DOHH2 (cell line): Measurements from ENCODE around the gene TTC3.
A peak's percentile ranks its signal among the peaks of the same experiment; 100 is the strongest.

ENCODE experiments used
- H3F3A ChIP-seq: fragments of 200-600 bp; sonication (generic), shearing (Covaris generic); 2 replicates; pipeline ENCODE4 v1.6.0; 2016; ENCODE audit warnings: antibody characterized with exemption, mild to moderate bottlenecking; ENCODE audit not compliant: control insufficient read depth, insufficient read depth
- H3K27ac ChIP-seq: fragments of 200-600 bp; sonication (generic); 2 replicates; pipeline ENCODE4 v1.5.1; 2014; ENCODE audit warnings: low read depth, mild to moderate bottlenecking, low read length, moderate library complexity
- H3K27me3 ChIP-seq: fragments of 200-600 bp; sonication (generic); 2 replicates; pipeline ENCODE4 v1.6.1; 2014; ENCODE audit warnings: mild to moderate bottlenecking, low read length, mixed read lengths; ENCODE audit not compliant: control insufficient read depth
- H3K36me3 ChIP-seq: fragments of 200-600 bp; sonication (generic); 2 replicates; pipeline ENCODE4 v1.6.1; 2014; ENCODE audit warnings: mild to moderate bottlenecking, low read length, moderate library complexity, mixed read lengths; ENCODE audit not compliant: control insufficient read depth
- H3K4me1 ChIP-seq: fragments of 200-600 bp; sonication (generic); 2 replicates; pipeline ENCODE4 v1.6.1; 2014; ENCODE audit warnings: mild to moderate bottlenecking, low read length, mixed read lengths; ENCODE audit not compliant: control insufficient read depth
- H3K4me2 ChIP-seq: fragments of 200-600 bp; sonication (generic); 2 replicates; pipeline ENCODE4 v1.6.0; 2014; ENCODE audit warnings: mild to moderate bottlenecking, low read length, moderate library complexity
- H3K4me3 ChIP-seq: fragments of 200-600 bp; sonication (generic); 2 replicates; pipeline ENCODE4 v1.5.1; 2014; ENCODE audit warnings: mild to moderate bottlenecking, low read length, mixed read lengths
- H3K79me2 ChIP-seq: fragments of 200-600 bp; sonication (generic); 2 replicates; pipeline ENCODE4 v1.6.1; 2014; ENCODE audit warnings: mild to moderate bottlenecking, low read length, mixed read lengths; ENCODE audit not compliant: control insufficient read depth
- H3K9me2 ChIP-seq: fragments of 200-600 bp; sonication (generic); replicated peaks from 2 replicates; pipeline ENCODE4 v1.6.1; 2014; ENCODE audit warnings: mild to moderate bottlenecking, low read length, mixed read lengths; ENCODE audit not compliant: control insufficient read depth
- H3K9me3 ChIP-seq: fragments of 200-600 bp; sonication (generic); 2 replicates; pipeline ENCODE4 v1.6.1; 2014; ENCODE audit warnings: antibody characterized with exemption, low read length, mixed read lengths; ENCODE audit not compliant: control insufficient read depth, insufficient read depth
- H4K20me1 ChIP-seq: fragments of 200-600 bp; sonication (generic); 2 replicates; pipeline ENCODE4 v1.6.0; 2014; ENCODE audit warnings: low read depth, mild to moderate bottlenecking, antibody characterized with exemption, low read length, moderate library complexity; ENCODE audit not compliant: control insufficient read depth, insufficient read depth
- CTCF ChIP-seq: fragments of 200-600 bp; sonication (generic); IDR thresholded peaks from one replicate; pipeline ENCODE4 v1.5.1; 2014; ENCODE audit warnings: antibody characterized with exemption, mild to moderate bottlenecking, low read depth, low read length; ENCODE audit not compliant: poor library complexity, severe bottlenecking
- EZH2phosphoT487 ChIP-seq: fragments of 200-600 bp; sonication (generic); IDR thresholded peaks from 2 replicates; pipeline ENCODE4 v1.6.1; 2017; ENCODE audit warnings: borderline replicate concordance, mild to moderate bottlenecking, antibody characterized with exemption, low read length, moderate library complexity, mixed read lengths

Gene TTC3

DNA sequence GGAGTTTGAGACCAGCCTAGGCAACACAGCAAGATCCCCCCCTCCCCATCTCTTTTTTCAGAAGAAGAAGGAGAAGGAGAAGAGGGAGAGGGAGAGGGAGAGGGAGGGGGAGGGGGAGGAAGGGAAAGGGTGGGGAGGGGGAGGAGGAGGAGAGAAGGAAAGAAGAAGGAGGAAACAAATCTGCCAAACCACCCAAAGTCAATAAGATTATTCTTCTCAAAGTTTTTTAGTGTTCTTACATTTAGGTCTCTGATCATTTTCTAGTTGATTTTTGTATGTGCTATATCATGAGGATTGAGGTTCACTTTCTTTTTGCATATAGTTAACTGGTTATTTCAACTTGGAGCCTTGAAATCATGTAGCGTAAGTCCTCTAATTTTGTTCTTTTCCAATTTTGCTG lies 137.7 kb downstream of the TTC3 start:
- Histone ChIP-seq H3K79me2 (no peaks in the 10 kb centered on the region), H3F3A (no peaks in the 10 kb centered on the region; the same call in 1 of the 2 replicates)
- TF ChIP-seq EZH2phosphoT487 (no peak), CTCF (no peak)

GRCh38 chr21:37214952-37215351 lies 141.9 kb downstream of the TTC3 start:
- no peak overlapping the region for H3K4me3 ChIP-seq
- no peaks in the 10 kb centered on the region for H3K36me3 ChIP-seq
- peaks cover 3% of the 10 kb centered on the region; the same call in 1 of the 2 replicates for H3K9me3 ChIP-seq
- no peak overlapping the region for H3K27ac ChIP-seq
- no peak for TF ChIP-seq CTCF
- TF ChIP-seq EZH2phosphoT487 = no peak
- no peaks in the 10 kb centered on the region; the same call in 1 of the 2 replicates for H3F3A ChIP-seq
- H3K4me2 ChIP-seq = no peak overlapping the region
- no peaks in the 10 kb centered on the region for H4K20me1 ChIP-seq
- peaks cover 8% of the 10 kb centered on the region for H3K4me1 ChIP-seq
- no peaks in the 10 kb centered on the region for H3K27me3 ChIP-seq
- H3K79me2 ChIP-seq = no peaks in the 10 kb centered on the region
- H3K9me2 ChIP-seq = no peaks in the 10 kb centered on the region

More for the DNA sequence above, 137.7 kb downstream of the TTC3 start:
- no peaks in the 10 kb centered on the region for H3K27me3 ChIP-seq
- no peaks in the 10 kb centered on the region for H4K20me1 ChIP-seq
- no peaks in the 10 kb centered on the region for H3K9me2 ChIP-seq
- no peak overlapping the region for H3K4me3 ChIP-seq
- no peaks in the 10 kb centered on the region for H3K36me3 ChIP-seq
- peaks cover 3% of the 10 kb centered on the region; the same call in 1 of the 2 replicates for H3K9me3 ChIP-seq
- H3K4me1 ChIP-seq = peaks cover 31% of the 10 kb centered on the region
- H3K27ac ChIP-seq = no peak overlapping the region
- no peak overlapping the region for H3K4me2 ChIP-seq

GRCh38 chr21:37219761-37220432 lies 146.8 kb downstream of the TTC3 start:
- Histone ChIP-seq H3K27me3 (no peaks in the 10 kb centered on the region), H3K36me3 (peaks cover 19% of the 10 kb centered on the region), H3K4me2 (peak overlapping the region; percentile 79), H4K20me1 (no peaks in the 10 kb centered on the region), H3K79me2 (peaks cover 32% of the 10 kb centered on the region), H3K27ac (no peak overlapping the region), H3K4me1 (peaks cover 24% of the 10 kb centered on the region), H3F3A (no peaks in the 10 kb centered on the region; the same call in 1 of the 2 replicates), H3K9me3 (no peaks in the 10 kb centered on the region), H3K9me2 (no peaks in the 10 kb centered on the region), H3K4me3 (peak overlapping the region; percentile 85)
- TF ChIP-seq EZH2phosphoT487 (no peak), CTCF (no peak)
